ENCODE data around the gene SLC35B4. TPM values are rescaled to one million over a fixed set of nuclear protein-coding genes. Genes with fewer than 3 reads are reported as not detected.

Gene SLC35B4
- total RNA-seq = 10 to 100 TPM; 16.0 to 17.9 TPM
- polyA plus RNA-seq = 1 to 10 TPM; 2.1 to 3.8 TPM
- long read RNA-seq, donor 1, full-length matches to known transcripts = 92 of 112 reads
- long read RNA-seq, donor 1, partial matches to known transcripts = 5 of 112 reads
- long read RNA-seq, donor 1, other reads (novel, unspliced or antisense) = 15 of 112 reads
- long read RNA-seq, donor 2, full-length matches to known transcripts = 8 of 15 reads
- long read RNA-seq, donor 2, partial matches to known transcripts = 2 of 15 reads
- long read RNA-seq, donor 2, other reads (novel, unspliced or antisense) = 5 of 15 reads

- Histone ChIP-seq H3K9me3 (ENCODE audit: control insufficient read depth, low read length) (no peaks in the 10 kb centered on the region), H3K4me3 (ENCODE audit: low read length in 2 of 2) (peak within 1 kb of the TSS; percentile 75 to 80), H3K4me1 (ENCODE audit: control insufficient read depth in 1 of 2, insufficient read depth in 2 of 2, low read length in 2 of 2) (no peaks in the 10 kb centered on the region), H3K36me3 (ENCODE audit: control insufficient read depth in 1 of 2, insufficient read depth in 2 of 2, low read length in 1 of 2) (peaks cover 0 to 2% of the 10 kb centered on the region in 2 donors), H3K27me3 (ENCODE audit: control insufficient read depth in 1 of 2, insufficient read depth in 2 of 2, low read length in 1 of 2) (no peaks in the 10 kb centered on the region), H3K27ac (ENCODE audit: low read depth in 1 of 2, low read length in 2 of 2) (peak within 1 kb of the TSS in 1 of 2 donors; percentile 44)
- 0% methylated on average over 67 to 69 of the region's 69 CpGs for WGBS, 2 donors
- intact Hi-C loops (cut with DNase I) = loop anchor here in 1 of 2 donors (5.0 kb wide), 1 partner anchor 189 kb away; the partner anchor contains the start of gene LRGUK
- ATAC-seq (ENCODE audit: low FRiP score) = peak; percentile 99
- DNase-seq = peak; percentile 98 to 99
These were observed at the start of gene SLC35B4 for GRCh38 chr7:134316539-134317344. TSS of gene SLC35B4 (minus strand) at chr7:134316930. CDS start at chr7:134316751, 179 bp downstream.

DNA sequence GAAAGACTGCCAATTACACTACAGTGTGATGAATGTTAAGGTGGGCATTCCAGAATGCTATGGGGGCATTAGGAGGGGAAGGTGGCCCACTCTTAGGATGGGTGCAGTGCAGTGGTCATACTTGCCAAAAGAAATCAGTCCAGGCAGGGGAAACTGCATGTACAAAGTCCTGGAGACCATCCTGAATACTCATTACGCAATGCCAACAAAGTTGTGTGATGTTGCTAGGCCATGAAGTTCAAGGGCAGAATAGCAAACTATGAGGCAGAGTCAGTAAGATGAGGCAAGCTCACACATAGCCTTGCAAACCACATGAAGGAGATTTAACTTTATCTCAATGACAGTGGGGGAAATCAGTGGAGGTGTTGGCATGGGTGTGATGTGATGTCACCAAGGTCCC is 49.8 kb upstream of the SLC35B4 start:
- ATAC-seq (ENCODE audit: low FRiP score) (no peak), DNase-seq (no peak)
- H3K27me3 ChIP-seq (ENCODE audit: control insufficient read depth in 1 of 2, insufficient read depth in 2 of 2, low read length in 1 of 2) = no peaks in the 10 kb centered on the region
- no peak overlapping the region for H3K4me3 ChIP-seq (ENCODE audit: low read length in 2 of 2)
- H3K9me3 ChIP-seq (ENCODE audit: control insufficient read depth, low read length) = no peaks in the 10 kb centered on the region
- 81 to 89% methylated on average over 1 of the region's 1 CpG for WGBS, 2 donors
- intact Hi-C loops (cut with DNase I) = no loop called here
- H3K4me1 ChIP-seq (ENCODE audit: control insufficient read depth in 1 of 2, insufficient read depth in 2 of 2, low read length in 2 of 2) = no peaks in the 10 kb centered on the region
- no peak overlapping the region for H3K27ac ChIP-seq (ENCODE audit: low read depth in 1 of 2, low read length in 2 of 2)
- H3K36me3 ChIP-seq (ENCODE audit: control insufficient read depth in 1 of 2, insufficient read depth in 2 of 2, low read length in 1 of 2) = no peaks in the 10 kb centered on the region

GRCh38 chr7:134365341-134366054 is 48.8 kb upstream of the SLC35B4 start:
- H3K9me3 ChIP-seq (ENCODE audit: control insufficient read depth, low read length) = no peaks in the 10 kb centered on the region
- no peaks in the 10 kb centered on the region for H3K27me3 ChIP-seq (ENCODE audit: control insufficient read depth in 1 of 2, insufficient read depth in 2 of 2, low read length in 1 of 2)
- no peaks in the 10 kb centered on the region for H3K4me1 ChIP-seq (ENCODE audit: control insufficient read depth in 1 of 2, insufficient read depth in 2 of 2, low read length in 2 of 2)
- ATAC-seq (ENCODE audit: low FRiP score) = no peak
- no peak overlapping the region for H3K27ac ChIP-seq (ENCODE audit: low read depth in 1 of 2, low read length in 2 of 2)
- no peaks in the 10 kb centered on the region for H3K36me3 ChIP-seq (ENCODE audit: control insufficient read depth in 1 of 2, insufficient read depth in 2 of 2, low read length in 1 of 2)
- intact Hi-C loops (cut with DNase I) = no loop called here
- WGBS, 2 donors = 60 to 65% methylated on average over 6 of the region's 6 CpGs
- DNase-seq = no peak
- no peak overlapping the region for H3K4me3 ChIP-seq (ENCODE audit: low read length in 2 of 2)

DNA sequence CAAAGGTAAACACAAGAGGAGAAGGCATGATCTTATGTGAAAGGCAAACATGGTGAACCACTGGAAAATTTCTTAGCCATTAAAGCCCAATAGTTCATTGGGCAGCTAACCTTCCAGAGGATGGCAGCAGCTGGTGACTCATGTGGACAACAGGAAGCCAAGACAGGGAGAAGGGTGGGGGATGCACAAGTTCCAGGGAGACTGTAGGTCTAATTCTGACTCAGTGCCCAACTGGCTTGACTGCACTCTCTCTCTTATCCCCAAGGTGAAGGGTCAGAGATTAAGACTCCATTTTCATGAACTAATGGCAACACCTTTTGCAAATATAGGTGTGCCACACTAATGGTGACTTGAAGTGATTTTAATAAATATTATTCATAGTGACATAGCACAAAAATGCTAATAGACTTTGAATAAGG is 47.9 kb upstream of the SLC35B4 start:
- no peak for ATAC-seq (ENCODE audit: low FRiP score)
- Histone ChIP-seq H3K9me3 (ENCODE audit: control insufficient read depth, low read length) (no peaks in the 10 kb centered on the region), H3K36me3 (ENCODE audit: control insufficient read depth in 1 of 2, insufficient read depth in 2 of 2, low read length in 1 of 2) (no peaks in the 10 kb centered on the region), H3K27ac (ENCODE audit: low read depth in 1 of 2, low read length in 2 of 2) (no peak overlapping the region), H3K27me3 (ENCODE audit: control insufficient read depth in 1 of 2, insufficient read depth in 2 of 2, low read length in 1 of 2) (no peaks in the 10 kb centered on the region), H3K4me1 (ENCODE audit: control insufficient read depth in 1 of 2, insufficient read depth in 2 of 2, low read length in 2 of 2) (no peaks in the 10 kb centered on the region), H3K4me3 (ENCODE audit: low read length in 2 of 2) (no peak overlapping the region)
- intact Hi-C loops (cut with DNase I) = no loop called here
- DNase-seq = no peak

GRCh38 chr7:134362587-134363483 is 46.1 kb upstream of the SLC35B4 start:
- no peaks in the 10 kb centered on the region for H3K36me3 ChIP-seq (ENCODE audit: control insufficient read depth in 1 of 2, insufficient read depth in 2 of 2, low read length in 1 of 2)
- WGBS, 2 donors = 73% methylated on average over 8 of the region's 8 CpGs

DNA sequence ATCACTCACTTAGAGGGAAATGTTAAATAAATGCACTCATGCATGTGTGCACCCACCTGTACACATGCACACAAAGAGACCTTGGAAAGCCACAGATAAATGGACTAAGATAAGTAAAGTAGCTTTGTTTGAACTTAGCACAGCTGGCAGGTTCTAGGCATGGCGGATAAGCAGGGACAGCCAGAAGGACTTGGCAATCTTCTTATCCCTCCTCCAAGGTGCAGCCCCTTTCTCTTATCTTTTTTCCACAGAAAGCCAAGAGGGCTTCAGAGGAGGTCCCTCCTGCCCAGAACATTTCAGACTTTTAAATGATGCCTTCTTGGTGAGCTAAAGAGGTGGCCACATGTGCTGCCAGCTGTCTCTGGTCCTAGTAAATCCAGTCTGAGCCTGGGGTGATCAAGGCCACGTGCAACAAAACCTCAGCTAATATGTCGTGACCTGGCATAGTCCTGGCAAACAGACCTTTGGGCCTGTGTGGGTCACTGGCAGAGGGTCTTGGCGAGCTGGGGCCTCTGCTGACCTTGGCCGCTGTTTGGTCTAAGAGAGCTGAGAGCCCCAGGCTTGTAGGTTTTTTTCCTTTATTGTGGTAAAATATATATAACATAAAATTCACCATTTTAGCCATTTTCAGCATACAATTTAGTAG is 43.2 kb upstream of the SLC35B4 start:
- intact Hi-C loops (cut with DNase I) = no loop called here
- no peaks in the 10 kb centered on the region for H3K4me1 ChIP-seq (ENCODE audit: control insufficient read depth in 1 of 2, insufficient read depth in 2 of 2, low read length in 2 of 2)
- no peaks in the 10 kb centered on the region for H3K9me3 ChIP-seq (ENCODE audit: control insufficient read depth, low read length)
- no peak overlapping the region for H3K4me3 ChIP-seq (ENCODE audit: low read length in 2 of 2)
- 68 to 70% methylated on average over 5 of the region's 5 CpGs for WGBS, 2 donors
- ATAC-seq (ENCODE audit: low FRiP score) (no peak), DNase-seq (no peak)
- H3K27me3 ChIP-seq (ENCODE audit: control insufficient read depth in 1 of 2, insufficient read depth in 2 of 2, low read length in 1 of 2) = no peaks in the 10 kb centered on the region
- H3K27ac ChIP-seq (ENCODE audit: low read depth in 1 of 2, low read length in 2 of 2) = no peak overlapping the region
- H3K36me3 ChIP-seq (ENCODE audit: control insufficient read depth in 1 of 2, insufficient read depth in 2 of 2, low read length in 1 of 2) = no peaks in the 10 kb centered on the region

More at GRCh38 chr7:134362587-134363483, 46.1 kb upstream of the SLC35B4 start:
- ATAC-seq (ENCODE audit: low FRiP score) (no peak), DNase-seq (no peak)
- Histone ChIP-seq H3K4me1 (ENCODE audit: control insufficient read depth in 1 of 2, insufficient read depth in 2 of 2, low read length in 2 of 2) (no peaks in the 10 kb centered on the region), H3K9me3 (ENCODE audit: control insufficient read depth, low read length) (no peaks in the 10 kb centered on the region), H3K4me3 (ENCODE audit: low read length in 2 of 2) (no peak overlapping the region), H3K27ac (ENCODE audit: low read depth in 1 of 2, low read length in 2 of 2) (no peak overlapping the region), H3K27me3 (ENCODE audit: control insufficient read depth in 1 of 2, insufficient read depth in 2 of 2, low read length in 1 of 2) (no peaks in the 10 kb centered on the region)
- intact Hi-C loops (cut with DNase I) = no loop called here

DNA sequence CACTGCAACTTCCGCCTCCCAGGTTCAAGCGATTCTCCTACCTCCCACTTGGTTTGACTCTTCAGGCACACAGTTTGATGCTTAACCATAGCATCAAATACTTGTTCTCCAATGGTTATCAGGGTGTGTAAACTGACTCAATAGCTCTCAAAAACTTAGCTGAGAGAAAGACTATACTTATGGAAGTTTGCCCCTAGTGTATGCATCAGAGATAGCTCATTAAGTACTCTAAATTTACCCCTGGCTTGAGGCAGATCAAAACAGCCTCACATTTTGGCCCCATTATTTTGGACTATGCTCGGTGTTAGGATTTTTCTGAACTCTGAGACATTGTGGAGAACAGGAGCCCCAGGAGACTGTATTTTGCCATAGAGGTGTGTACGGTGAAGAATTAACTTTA is 40.8 kb upstream of the SLC35B4 start:
- intact Hi-C loops (cut with DNase I) = no loop called here
- Histone ChIP-seq H3K9me3 (ENCODE audit: control insufficient read depth, low read length) (peaks cover 2% of the 10 kb centered on the region), H3K4me1 (ENCODE audit: control insufficient read depth in 1 of 2, insufficient read depth in 2 of 2, low read length in 2 of 2) (no peaks in the 10 kb centered on the region), H3K4me3 (ENCODE audit: low read length in 2 of 2) (no peak overlapping the region), H3K36me3 (ENCODE audit: control insufficient read depth in 1 of 2, insufficient read depth in 2 of 2, low read length in 1 of 2) (no peaks in the 10 kb centered on the region), H3K27ac (ENCODE audit: low read depth in 1 of 2, low read length in 2 of 2) (no peak overlapping the region), H3K27me3 (ENCODE audit: control insufficient read depth in 1 of 2, insufficient read depth in 2 of 2, low read length in 1 of 2) (no peaks in the 10 kb centered on the region)
- ATAC-seq (ENCODE audit: low FRiP score) (no peak), DNase-seq (no peak)
- WGBS, 2 donors = 91% methylated on average over 4 of the region's 4 CpGs
